Measurements from ENCODE around the gene TMED5.
"Not testable (repeated sequence)": the region's sequence is repeated elsewhere in the genome, so short reads cannot be mapped to it uniquely, and the experiment has no call there.

TMED5 gene

DNA sequence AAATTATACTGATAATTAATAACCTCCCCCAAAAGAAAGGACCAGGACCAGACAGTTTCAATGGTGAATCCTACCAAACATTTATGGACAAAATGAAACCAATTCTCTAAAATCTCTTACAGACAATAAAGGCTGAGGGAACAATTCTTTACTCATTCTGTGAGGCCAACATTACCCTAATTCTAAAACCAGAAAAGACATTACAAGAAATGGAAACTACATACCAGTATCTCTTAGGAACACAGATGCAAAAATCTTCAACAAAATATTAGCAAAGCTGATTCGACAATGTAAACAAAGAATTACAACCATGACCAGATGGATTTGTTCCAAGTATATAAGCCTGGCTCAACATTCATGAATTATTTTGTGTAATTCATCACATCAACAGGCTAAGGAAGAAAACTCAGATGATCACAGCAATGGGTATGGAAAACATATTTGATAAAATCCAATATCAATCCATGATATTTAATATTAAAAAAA, 8.6 kb downstream of the TMED5 start:
- DNase-seq = no peak

GRCh38 chr1:93170141-93170678, 10.0 kb downstream of the TMED5 start:
- DNase-seq = not testable (repeated sequence)

DNA sequence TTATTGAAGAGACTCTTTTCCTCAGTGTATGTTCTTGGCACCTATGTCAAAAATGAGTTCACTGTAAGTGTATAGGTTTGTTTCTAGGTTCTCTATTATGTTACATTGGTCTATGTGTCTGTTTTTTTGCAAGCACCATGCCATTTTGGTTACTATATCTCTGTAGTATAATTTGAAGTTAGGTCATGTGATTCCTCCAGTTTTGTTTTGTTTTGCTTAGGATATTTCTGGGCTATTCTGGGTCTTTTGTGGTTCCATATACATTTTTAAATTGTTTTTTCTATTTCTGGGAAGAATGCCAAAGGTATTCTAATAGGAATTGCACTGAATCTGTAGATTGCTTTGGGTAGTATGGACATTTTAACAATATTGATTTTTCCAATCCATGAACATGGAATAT, 13.2 kb downstream of the TMED5 start:
- DNase-seq = no peak

DNA sequence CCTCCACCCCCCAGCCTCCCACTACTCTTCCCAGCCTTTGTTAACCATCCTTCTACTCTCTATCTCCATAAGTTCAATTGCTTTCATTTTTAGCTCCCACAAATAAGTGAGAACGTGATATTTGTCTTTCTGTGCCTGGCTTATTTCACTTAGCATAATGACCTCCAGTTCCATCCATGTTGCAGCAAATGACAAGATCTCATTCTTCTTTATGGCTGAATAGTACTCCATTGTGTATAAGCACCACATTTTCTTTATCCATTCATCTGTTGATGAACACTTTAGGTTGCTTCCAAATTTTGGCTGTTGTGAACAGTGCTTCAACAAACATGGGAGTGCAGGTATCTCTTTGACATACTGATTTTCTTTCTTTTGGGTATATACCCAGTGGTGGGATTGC, 14.3 kb downstream of the TMED5 start:
- not testable (repeated sequence) for DNase-seq

- DNase-seq = no peak
Measured at GRCh38 chr1:93164816-93165215, 15.4 kb downstream of the TMED5 start.

DNA sequence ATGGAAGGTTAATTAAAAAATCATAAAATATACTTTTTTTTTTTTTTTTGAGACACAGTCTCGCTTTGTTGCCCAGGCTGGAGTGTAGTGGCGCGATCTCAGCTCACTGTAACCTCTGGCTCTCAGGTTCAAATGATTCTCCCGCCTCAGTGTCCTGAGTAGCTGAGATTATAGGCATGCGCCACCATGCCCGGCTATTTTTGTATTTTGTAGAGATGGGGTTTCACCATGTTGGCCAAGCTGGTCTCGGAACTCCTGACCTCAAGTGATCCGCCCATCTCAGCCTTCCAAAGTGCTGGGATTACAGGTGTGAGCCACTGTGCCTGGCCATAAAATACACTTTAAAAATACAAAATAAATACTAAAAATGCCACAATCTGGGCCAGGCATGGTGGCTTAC, 16.9 kb downstream of the TMED5 start:
- not testable (repeated sequence) for DNase-seq

GRCh38 chr1:93159337-93159736, 20.9 kb downstream of the TMED5 start:
- no peak for DNase-seq

DNA sequence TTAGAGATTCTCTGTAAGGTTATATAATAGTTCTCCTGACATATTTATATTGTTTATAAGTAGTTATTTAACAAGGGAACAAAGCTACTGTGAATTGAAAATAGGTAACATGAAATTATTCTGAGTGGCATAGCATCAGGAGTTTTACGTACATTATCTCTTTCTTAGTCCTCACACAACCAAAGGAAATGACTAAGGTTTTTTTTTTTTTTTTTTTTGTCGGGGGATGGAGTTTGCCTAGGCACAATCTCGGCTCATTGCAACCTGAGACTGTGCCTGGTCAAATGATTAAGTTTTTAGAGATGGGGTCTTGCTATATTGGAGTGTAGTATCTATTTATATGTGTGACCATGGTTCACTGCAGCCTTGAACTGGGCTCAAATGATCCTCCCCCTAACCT, 24.9 kb downstream of the TMED5 start:
- no peak for DNase-seq

DNA sequence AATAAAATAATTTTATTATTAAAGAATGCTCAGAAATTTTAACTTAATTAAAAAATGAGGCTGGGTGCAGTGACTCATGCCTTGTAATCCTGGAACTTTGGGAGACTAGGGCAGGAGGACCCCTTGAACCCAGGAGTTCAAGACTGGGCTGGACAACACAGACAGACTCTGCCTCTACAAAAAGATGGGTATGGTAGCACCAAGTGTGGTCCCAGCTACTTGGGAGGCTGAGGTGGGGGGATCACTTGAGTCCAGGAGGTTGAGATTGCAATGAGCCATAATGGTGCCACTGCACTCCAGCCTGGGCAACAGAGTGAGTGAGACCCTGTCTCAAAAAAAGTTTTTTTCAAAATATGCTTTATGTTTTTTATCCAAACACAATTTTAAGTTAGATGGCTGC, 25.3 kb downstream of the TMED5 start:
- no peak for DNase-seq

DNA sequence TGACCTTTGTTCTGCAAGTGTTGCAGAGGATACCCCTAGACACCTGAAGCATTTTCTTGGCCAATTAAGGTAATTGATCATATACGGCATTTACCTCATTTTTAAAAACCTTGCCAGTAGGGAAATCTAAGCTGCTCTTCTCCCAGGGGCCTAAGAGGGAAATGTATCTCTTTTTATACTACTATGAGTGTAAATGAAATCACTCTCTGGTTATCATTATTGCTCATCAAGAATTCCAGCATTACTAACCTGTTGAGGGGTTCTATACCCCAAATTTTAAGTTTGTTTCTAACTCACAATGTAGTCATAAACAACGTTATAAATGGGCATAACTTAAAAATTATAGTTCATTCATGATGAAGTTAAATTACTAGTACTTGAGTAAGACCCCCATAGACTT, 27.4 kb downstream of the TMED5 start:
- DNase-seq = no peak

GRCh38 chr1:93151474-93151873, 28.7 kb downstream of the TMED5 start:
- no peak for DNase-seq

- no peak for DNase-seq
Measured at GRCh38 chr1:93150729-93151128, 29.5 kb downstream of the TMED5 start.

DNA sequence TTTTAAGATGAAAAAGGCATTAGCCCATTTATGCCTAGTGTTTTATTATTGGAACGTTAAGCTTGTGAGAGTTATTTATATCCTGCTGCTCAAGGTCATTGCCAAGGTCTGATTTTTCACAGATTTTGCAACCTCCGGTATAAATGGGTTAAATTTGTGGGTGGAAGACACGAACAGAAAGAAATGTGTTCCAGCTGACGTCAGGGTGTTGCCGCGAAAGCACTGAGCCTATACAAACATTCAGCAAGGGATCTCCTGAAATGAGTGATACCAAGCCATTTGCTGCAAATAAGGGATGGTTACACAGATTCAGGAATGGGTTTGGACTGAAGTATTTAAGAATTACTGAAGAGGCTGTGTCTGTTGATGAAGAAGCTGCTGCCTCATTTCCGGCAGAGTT, 32.2 kb downstream of the TMED5 start:
- no peak for DNase-seq

- no peak for DNase-seq
Measured at GRCh38 chr1:93143769-93144168, 36.4 kb downstream of the TMED5 start.

DNA sequence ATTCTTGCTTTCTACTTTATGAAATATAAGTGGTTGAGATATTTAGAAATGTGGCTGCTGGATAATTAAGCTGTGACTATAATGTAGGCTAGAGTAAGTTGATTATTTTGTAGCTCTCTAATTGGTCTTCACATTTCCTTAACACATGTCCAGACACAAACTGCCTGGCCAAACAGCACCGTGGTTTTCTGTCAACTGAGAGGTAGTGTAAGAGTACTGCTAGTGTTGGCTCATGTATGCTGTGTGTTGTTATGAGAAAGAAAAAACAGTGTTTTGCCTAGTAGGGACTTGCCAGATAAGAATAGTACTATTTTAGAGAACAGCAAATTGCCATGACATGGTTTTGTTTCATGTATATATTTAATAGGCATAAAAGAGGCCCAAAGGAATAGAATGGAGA, 37.1 kb downstream of the TMED5 start:
- no peak for DNase-seq

- DNase-seq = no peak
Measured at GRCh38 chr1:93142161-93142560, 38.1 kb downstream of the TMED5 start.

DNA sequence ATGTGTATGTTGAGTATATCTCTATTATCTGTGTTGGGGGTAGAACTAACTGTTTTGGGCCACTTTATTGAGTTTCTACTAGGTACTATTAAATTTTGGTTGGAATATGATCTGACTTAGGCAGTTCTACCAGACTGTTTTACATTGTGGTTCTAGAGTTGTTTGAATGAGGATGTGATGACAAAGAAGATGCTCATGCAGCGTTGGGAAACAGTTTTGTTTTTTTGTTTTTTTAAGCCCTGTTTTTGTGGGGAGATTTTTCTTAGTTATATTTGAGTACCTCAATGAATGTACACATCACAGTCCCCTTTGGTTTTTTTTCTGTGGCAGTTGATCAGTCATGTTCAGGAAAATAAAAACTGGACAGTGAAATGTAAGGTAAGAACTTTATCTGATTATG, 40.1 kb downstream of the TMED5 start:
- no peak for DNase-seq

- no peak for DNase-seq
Measured at GRCh38 chr1:93137604-93138292, 42.5 kb downstream of the TMED5 start.

- no peak for DNase-seq
Measured at GRCh38 chr1:93136445-93136844, 43.8 kb downstream of the TMED5 start.

- no peak for DNase-seq
Measured at GRCh38 chr1:93132638-93133037, 47.6 kb downstream of the TMED5 start.

GRCh38 chr1:93129507-93130099, 50.6 kb downstream of the TMED5 start:
- DNase-seq = no peak

- DNase-seq = no peak
Measured at GRCh38 chr1:93124556-93125355, 55.5 kb downstream of the TMED5 start.

DNA sequence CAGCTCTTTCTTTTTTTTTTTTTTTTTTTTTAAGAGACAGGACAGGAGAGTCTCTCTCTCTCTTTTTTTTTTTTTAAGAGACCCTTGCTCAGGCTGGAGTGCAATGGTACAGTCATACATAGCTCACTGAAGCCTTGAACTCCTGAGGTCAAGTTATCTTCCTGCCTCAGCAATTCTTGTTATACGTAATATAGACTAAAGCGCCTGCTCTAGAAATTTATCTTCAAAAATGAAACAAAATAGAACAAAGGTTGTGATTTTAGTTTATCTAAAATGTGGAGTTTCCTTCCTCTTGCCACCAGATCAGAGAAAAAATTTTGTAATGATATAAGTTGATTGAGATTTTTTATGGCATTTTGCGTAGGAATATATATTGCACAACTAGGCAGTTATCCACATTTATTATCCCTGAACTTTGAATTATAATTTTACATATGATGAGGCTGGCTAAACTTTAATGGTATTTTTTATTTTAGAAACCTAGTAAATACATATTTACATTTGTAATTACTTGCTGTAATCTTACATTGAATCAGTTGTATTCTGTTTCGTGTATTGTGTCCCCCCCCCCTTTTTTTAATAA, 56.9 kb downstream of the TMED5 start:
- no peak for DNase-seq

Data from AML-193 (cell line).